Mucosa of descending colon (tissue), 3 donors: ENCODE data around the gene MYEF2. TPM values are rescaled to one million over a fixed set of nuclear protein-coding genes. Genes with fewer than 3 reads are reported as not detected.

Experiments used
- ATAC-seq: fragments of 200-7000 bp; cut with Tn5 transposase; one replicate; pipeline ENCODE4 v1.9.1; 2020; ENCODE audit warnings: mild to moderate bottlenecking, moderate library complexity
- DNase-seq, 3 donors: peaks; one replicate each; pipeline ENCODE4 v3.0.0-alpha.2; 2020
- H3K36me3 ChIP-seq: fragments of 200-600 bp; one replicate; pipeline ENCODE4 v1.8.0; 2021; ENCODE audit warnings: low read depth, mild to moderate bottlenecking
- H3K4me1 ChIP-seq: fragments of 200-600 bp; one replicate; pipeline ENCODE4 v1.8.0; 2021; ENCODE audit warnings: low read depth, mild to moderate bottlenecking
- H3K4me3 ChIP-seq: fragments of 200-600 bp; one replicate; pipeline ENCODE4 v1.8.0; 2021; ENCODE audit warnings: mild to moderate bottlenecking
- H3K9me3 ChIP-seq: fragments of 200-600 bp; one replicate; pipeline ENCODE4 v1.8.0; 2021; ENCODE audit warnings: mild to moderate bottlenecking
- CTCF ChIP-seq: fragments of 200-600 bp; IDR thresholded peaks from one replicate; pipeline ENCODE4 v1.8.0; 2022; ENCODE audit warnings: antibody characterized with exemption, mild to moderate bottlenecking
- intact Hi-C, 2 donors: fragments of 100-400 bp; cut with DNase I in 1 of 2; cut with micrococcal nuclease in 1 of 2; formaldehyde crosslinking; loops; one replicate each; pipeline versions ENCODE4 v1.11.0 to v1.11.1; 2022; cut with DNase I, micrococcal nuclease
- total RNA-seq, 3 donors: library from RNA; stranded (reverse); fragmentation: NEBNext Ultra II Directional in 2 of 3; extraction: Animal tissue kit (Norgen Biotek cat#: 25700) in 2 of 3; gene quantifications; one replicate each; pipeline versions ENCODE4 v1.2.1 to v1.2.4, GENCODE V29; 2021 to 2023
- donor health status: DM: no; HTN: no; CAD: no; lungs with moderate emphysema.
- donor health status: DM: no; HTN: no; CAD: no.
- donor health status: DM: no; HTN: yes; CAD: no.

The MYEF2 gene
- total RNA-seq, 3 donors from 2014 or later = 9.5 to 29.6 (median 14.0) TPM

- no peaks in the 10 kb centered on the region for H3K9me3 ChIP-seq
- DNase-seq = no peak
- ATAC-seq = no peak
- no peak for TF ChIP-seq CTCF
- H3K36me3 ChIP-seq = no peaks in the 10 kb centered on the region
- intact Hi-C loops = no loop called here
- no peaks in the 10 kb centered on the region for H3K4me1 ChIP-seq
- H3K4me3 ChIP-seq = no peak overlapping the region
Observed at GRCh38 chr15:48145923-48146322, 32.2 kb downstream of the MYEF2 start.

DNA sequence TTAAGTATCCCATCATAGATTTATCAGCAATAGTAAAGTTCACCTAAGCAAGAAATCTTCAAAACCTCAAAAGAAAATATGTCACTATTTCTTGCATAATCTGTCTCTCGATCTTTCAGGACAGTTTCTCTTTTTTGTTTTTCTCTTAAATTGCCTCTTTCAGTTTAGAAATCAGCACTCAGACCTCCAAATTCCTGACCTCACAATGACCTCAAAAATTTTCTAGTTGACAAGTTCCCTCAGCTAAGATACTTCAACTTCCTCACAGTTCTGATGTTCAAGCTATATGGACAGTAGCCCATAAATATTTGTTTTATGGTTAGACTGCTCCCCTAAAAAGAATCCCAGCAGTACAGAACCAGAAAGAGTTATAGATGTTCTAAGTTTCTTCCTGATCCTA is 33.2 kb downstream of the MYEF2 start:
- TF ChIP-seq CTCF = no peak
- H3K4me3 ChIP-seq = no peak overlapping the region
- ATAC-seq = no peak
- DNase-seq = no peak
- H3K4me1 ChIP-seq = no peaks in the 10 kb centered on the region
- intact Hi-C loops = no loop called here
- no peaks in the 10 kb centered on the region for H3K9me3 ChIP-seq
- H3K36me3 ChIP-seq = no peaks in the 10 kb centered on the region

DNA sequence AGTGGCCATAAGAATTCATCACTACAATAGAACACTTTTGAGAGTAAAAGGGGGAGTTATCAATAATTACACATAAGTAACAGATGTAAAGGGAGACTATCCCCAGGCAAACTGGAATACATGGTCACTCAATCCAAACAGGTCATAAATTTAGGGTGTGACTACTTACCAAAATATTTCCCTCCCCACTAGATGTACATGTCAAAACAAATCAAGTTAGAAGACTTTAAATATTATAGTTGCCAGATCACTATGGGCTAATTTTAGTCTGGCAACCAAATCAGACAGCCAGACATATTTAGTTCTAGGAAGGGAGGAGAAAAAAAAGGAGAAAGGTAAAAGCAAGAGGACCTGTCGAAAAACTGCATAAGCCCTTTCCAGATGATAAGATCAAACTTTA is 34.2 kb downstream of the MYEF2 start:
- Histone ChIP-seq H3K4me1 (no peaks in the 10 kb centered on the region), H3K9me3 (no peaks in the 10 kb centered on the region), H3K4me3 (no peak overlapping the region), H3K36me3 (no peaks in the 10 kb centered on the region)
- intact Hi-C loops = no loop called here
- no peak for ATAC-seq
- TF ChIP-seq CTCF = no peak
- DNase-seq = no peak

GRCh38 chr15:48132874-48133273 is 45.2 kb downstream of the MYEF2 start:
- no peak overlapping the region for H3K4me3 ChIP-seq

DNA sequence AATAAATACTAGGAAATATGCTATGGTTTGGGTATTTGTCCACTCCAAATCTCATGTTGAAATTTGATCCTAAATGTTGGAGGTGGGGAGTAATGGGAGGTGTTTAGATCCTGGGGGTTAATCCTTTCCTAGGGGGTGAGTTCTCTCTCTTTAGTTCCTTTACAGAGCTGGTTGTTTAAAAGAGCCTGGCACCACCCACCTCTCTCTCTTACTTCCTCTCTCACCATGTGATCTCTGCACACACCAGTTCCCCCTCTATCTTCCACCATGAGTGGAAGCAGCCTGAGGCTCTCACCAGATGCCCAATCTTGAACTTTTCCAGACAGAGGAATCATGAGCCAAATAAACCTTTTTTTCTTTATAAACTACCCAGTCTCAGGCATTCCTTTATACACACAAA is 46.8 kb downstream of the MYEF2 start:
- DNase-seq = no peak
- no peak for ATAC-seq
- Histone ChIP-seq H3K4me1 (no peaks in the 10 kb centered on the region), H3K4me3 (no peak overlapping the region), H3K9me3 (no peaks in the 10 kb centered on the region), H3K36me3 (no peaks in the 10 kb centered on the region)
- intact Hi-C loops = no loop called here
- no peak for TF ChIP-seq CTCF

More at GRCh38 chr15:48132874-48133273, 45.2 kb downstream of the MYEF2 start:
- intact Hi-C loops = no loop called here
- H3K36me3 ChIP-seq = no peaks in the 10 kb centered on the region
- no peak for ATAC-seq
- H3K4me1 ChIP-seq = no peaks in the 10 kb centered on the region
- H3K9me3 ChIP-seq = no peaks in the 10 kb centered on the region
- TF ChIP-seq CTCF = no peak
- DNase-seq = no peak

DNA sequence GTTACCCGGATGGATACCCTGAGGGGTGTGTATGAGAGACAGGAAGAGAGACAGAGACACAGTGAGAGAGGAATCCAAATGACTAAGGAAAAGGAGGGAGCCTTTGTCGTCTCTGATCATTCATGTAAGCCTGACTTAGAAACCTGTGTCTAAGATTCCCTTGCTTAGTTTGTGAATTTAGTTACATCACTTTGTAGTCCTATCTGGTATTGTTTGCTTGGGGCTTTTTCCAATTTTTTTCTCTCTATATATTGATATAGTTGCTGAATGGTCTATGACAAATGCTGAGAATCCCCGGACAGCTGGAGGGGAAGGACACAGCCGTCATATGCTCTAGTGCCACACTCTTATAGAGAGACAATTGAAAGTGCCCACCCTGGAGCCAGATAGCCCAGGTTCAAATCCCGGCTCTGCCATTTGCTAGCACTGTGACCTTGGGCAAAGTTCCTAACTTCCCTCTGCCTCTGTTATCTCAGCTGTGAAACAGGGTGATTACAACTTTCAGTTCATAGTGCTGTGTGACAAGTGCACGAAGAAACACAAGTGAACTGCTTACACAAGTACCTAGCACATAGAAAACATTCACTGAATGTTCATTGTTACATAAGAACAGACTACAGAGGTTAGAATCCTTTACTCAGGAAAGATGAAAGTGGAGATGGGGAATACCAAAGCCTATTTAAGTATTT is 51.3 kb downstream of the MYEF2 start:
- no peak for TF ChIP-seq CTCF
- intact Hi-C loops = no loop called here
- no peaks in the 10 kb centered on the region for H3K9me3 ChIP-seq
- DNase-seq = no peak
- no peak for ATAC-seq
- H3K4me3 ChIP-seq = no peak overlapping the region
- no peaks in the 10 kb centered on the region for H3K36me3 ChIP-seq
- H3K4me1 ChIP-seq = no peaks in the 10 kb centered on the region
